Measurements from ENCODE around the gene PGGHG.
A peak's percentile ranks its signal among the peaks of the same experiment; 100 is the strongest.
"Not testable (repeated sequence)": the region's sequence is repeated elsewhere in the genome, so short reads cannot be mapped to it uniquely, and the experiment has no call there.

Gene PGGHG

DNA sequence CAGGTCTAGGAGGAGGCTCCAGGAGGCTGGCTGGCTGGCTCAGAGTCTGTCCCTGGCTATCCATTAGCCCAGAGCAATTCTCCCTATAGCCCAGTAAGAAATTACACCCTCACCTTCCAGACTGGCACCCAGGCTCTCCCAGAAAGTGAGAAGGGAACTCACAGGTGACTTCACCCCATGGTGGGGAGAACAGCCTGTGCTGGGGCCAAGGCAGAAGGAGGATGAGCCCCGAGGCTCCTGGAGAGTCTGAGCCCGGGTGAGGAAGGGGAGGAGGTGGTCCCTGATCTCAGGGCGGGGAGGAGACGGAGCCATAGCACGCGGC, 25.6 kb downstream of the PGGHG start:
- Mint-ChIP-seq H3K36me3 (peaks cover 45% of the 10 kb centered on the region), H3K27ac (peak overlapping the region; percentile 95), H3K4me3 (peak overlapping the region; percentile 83), H3K4me1 (peaks cover 27% of the 10 kb centered on the region)
- CTCF ChIA-PET, H3K27me3 Mint-ChIP-seq, DNase-seq, H3K9me3 Mint-ChIP-seq: not testable (repeated sequence)

DNA sequence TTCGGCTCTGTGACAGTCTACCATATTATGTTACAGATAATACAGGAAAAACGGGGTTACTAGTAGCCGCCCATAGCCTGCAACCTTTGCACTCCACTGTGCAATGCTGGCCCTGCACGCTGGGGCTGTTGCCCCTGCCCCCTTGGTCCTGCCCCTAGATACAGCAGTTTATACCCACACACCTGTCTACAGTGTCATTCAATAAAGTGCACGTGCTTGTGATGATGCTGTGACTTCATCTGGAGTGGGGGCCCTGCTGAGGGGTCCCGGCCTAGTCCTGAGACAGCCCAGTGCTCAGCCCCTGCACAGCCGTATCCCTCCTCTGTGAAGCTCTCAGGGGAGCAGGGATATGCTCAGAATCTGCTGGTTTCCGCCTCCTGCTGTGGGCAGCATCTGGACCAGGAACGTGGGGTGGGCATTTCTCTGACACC, 26.1 kb downstream of the PGGHG start:
- Mint-ChIP-seq H3K36me3 (peaks cover 45% of the 10 kb centered on the region), H3K4me3 (peak overlapping the region; percentile 83), H3K27ac (peak overlapping the region; percentile 95), H3K27me3 (peaks cover 8% of the 10 kb centered on the region), H3K4me1 (peaks cover 30% of the 10 kb centered on the region), H3K9me3 (no peaks in the 10 kb centered on the region)
- CTCF ChIA-PET = interaction anchor here (0.9 to 3.4 kb wide), 3 partner anchors 8 to 64 kb away, joined by 3 to 15 read pairs (median 12); partner anchors contain the start of gene IFITM2
- peak; percentile 38 for DNase-seq

DNA sequence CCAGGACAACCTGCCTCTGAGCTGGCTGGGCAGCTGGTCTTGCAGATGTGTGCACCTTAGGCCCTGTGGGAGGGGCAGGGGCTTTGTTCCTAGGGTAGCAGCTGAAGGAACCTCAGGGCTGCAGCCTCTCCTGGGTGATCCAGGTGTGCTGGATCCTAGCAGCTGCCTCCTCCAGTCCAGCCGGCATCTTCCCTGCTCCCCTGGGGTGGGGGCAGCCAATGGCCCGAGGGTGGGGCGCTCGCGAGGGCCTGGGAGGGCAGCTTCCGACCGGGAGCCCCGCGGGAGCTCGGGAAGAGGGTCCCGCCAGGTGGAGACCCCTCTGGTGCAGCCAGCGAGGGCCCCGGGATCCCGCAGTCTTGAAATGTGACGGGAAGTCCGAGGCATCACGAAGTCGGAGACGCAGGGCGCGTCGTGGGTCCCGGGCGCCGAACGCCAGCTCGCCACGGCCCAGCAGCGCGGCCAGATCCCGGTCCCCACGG, 26.6 kb downstream of the PGGHG start:
- peaks cover 12% of the 10 kb centered on the region for H3K27me3 Mint-ChIP-seq
- CTCF ChIA-PET = interaction anchor here (0.9 to 3.4 kb wide), 3 partner anchors 9 to 65 kb away, joined by 3 to 15 read pairs (median 12); partner anchors contain the start of gene IFITM2

GRCh38 chr11:316031-316701, 27.2 kb downstream of the PGGHG start:
- peak; percentile 65 for DNase-seq
- H3K36me3 Mint-ChIP-seq = peaks cover 49% of the 10 kb centered on the region
- CTCF ChIA-PET = interaction anchor here (2.2 to 3.4 kb wide), 3 partner anchors 10 to 65 kb away, joined by 12 to 15 read pairs (median 15); partner anchors contain the start of gene IFITM2
- H3K4me1 Mint-ChIP-seq = peaks cover 40% of the 10 kb centered on the region
- peak overlapping the region; percentile 83 for H3K4me3 Mint-ChIP-seq
- peak overlapping the region; percentile 97 for H3K27ac Mint-ChIP-seq
- no peaks in the 10 kb centered on the region for H3K9me3 Mint-ChIP-seq
- peaks cover 12% of the 10 kb centered on the region for H3K27me3 Mint-ChIP-seq

More for the DNA sequence above, 26.6 kb downstream of the PGGHG start:
- DNase-seq = peak; percentile 27
- H3K9me3 Mint-ChIP-seq = no peaks in the 10 kb centered on the region
- peaks cover 49% of the 10 kb centered on the region for H3K36me3 Mint-ChIP-seq
- H3K27ac Mint-ChIP-seq = peak overlapping the region; percentile 95
- peak overlapping the region; percentile 83 for H3K4me3 Mint-ChIP-seq
- peaks cover 35% of the 10 kb centered on the region for H3K4me1 Mint-ChIP-seq

GRCh38 chr11:316891-317301, 28.0 kb downstream of the PGGHG start:
- Mint-ChIP-seq H3K36me3 (peaks cover 49% of the 10 kb centered on the region), H3K27me3 (peaks cover 12% of the 10 kb centered on the region), H3K4me3 (peak overlapping the region; percentile 83), H3K27ac (peak overlapping the region; percentile 97), H3K4me1 (peaks cover 39% of the 10 kb centered on the region), H3K9me3 (no peaks in the 10 kb centered on the region)
- CTCF ChIA-PET = interaction anchor here (0.9 to 3.4 kb wide), 5 partner anchors 10 to 202 kb away, joined by 3 to 15 read pairs (median 12); partner anchors contain the start of gene IFITM2
- DNase-seq = no peak

- CTCF ChIA-PET = interaction anchor here (0.9 to 3.4 kb wide), 5 partner anchors 11 to 201 kb away, joined by 3 to 15 read pairs (median 12); partner anchors contain the start of gene IFITM2
- peak overlapping the region; percentile 97 for H3K27ac Mint-ChIP-seq
- DNase-seq = peak; percentile 30
- not testable (repeated sequence) for H3K9me3 Mint-ChIP-seq
- peaks cover 36% of the 10 kb centered on the region for H3K4me1 Mint-ChIP-seq
- H3K4me3 Mint-ChIP-seq = peak overlapping the region; percentile 83
- H3K36me3 Mint-ChIP-seq = peaks cover 49% of the 10 kb centered on the region
- H3K27me3 Mint-ChIP-seq = peaks cover 12% of the 10 kb centered on the region
Measured at GRCh38 chr11:317668-318404, 28.9 kb downstream of the PGGHG start.

DNA sequence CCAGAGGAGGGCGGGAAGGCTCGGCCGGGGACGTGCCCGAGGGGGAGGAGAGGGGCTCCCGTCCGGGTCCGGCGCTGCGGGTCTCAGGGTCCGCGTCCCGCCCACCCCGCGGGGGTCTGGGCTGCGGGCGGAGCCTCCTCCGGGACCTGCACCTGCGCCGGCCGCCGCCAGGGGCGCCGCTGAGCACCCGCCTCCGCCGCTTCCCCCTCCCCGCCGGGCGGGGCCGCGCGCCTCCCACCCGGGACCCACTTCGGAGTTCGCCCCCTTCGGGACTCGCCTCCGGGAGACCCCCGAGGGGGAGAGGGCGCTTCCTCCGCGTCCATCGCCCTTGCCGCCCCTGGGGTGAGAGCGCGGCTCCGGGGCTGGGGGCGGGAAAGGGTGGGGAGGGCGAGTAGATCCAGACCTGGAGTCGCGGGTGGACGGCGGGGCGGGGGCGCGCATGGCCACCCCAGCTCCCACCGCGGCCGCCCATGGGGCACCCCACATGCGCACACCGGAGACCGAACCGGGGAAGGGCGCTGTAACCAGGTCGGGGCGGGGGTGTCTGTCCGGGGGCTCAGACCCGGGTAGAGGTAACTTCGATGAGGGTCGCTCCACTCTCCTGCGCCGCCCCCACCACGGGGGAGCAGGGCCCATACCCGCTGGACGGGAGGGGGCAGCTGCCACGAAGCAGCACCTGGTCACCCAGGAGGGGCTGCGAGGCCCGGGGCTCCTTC, 29.6 kb downstream of the PGGHG start:
- H3K27ac Mint-ChIP-seq, H3K9me3 Mint-ChIP-seq: not testable (repeated sequence)
- DNase-seq = peak; percentile 28
- H3K27me3 Mint-ChIP-seq = peaks cover 12% of the 10 kb centered on the region
- peak overlapping the region; percentile 72 for H3K4me3 Mint-ChIP-seq
- peaks cover 45% of the 10 kb centered on the region for H3K36me3 Mint-ChIP-seq
- CTCF ChIA-PET = interaction anchor here (1.1 to 2.2 kb wide), 2 partner anchors 9 to 37 kb away, joined by 6 to 15 read pairs; no protein-coding TSS in a partner anchor
- peaks cover 30% of the 10 kb centered on the region for H3K4me1 Mint-ChIP-seq

DNA sequence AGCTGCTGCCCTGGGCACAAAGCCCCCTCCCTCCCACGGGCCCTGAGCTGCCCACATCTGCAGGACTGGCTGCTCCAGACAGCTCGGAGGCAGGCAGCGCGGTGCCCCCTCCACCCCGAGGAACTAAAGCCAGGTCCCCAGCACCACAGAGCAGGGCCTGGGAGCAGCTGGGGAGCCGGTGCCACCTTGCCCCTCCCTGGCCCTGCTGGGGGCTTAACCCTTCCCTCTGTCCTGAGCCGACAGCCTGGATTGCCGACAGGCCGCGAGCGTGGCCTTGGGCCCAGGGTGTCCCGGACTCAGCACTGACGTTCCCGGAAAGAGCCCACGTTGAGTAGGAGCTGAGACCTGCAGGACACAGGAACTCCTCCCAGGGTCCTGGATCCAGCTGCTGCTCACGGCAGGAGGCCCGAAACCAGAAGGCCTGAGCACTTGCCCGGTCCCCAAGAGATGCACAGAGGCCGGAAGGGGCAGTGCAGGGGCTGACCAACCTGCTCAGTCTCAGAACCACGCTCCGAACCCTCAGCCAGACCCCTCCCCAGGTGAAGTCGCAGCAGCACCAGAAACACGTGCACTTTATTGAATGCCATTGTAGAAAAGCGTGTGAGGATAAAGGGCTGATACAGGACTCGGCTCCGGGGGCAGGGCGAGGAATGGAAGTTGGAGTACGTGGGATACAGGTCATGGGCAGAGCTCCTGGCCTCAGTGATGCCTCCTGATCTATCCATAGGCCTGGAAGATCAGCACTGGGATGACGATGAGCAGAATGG, 30.4 kb downstream of the PGGHG start:
- Mint-ChIP-seq H3K4me1 (peaks cover 33% of the 10 kb centered on the region), H3K27ac (peak overlapping the region; percentile 83), H3K27me3 (peaks cover 12% of the 10 kb centered on the region), H3K4me3 (peak overlapping the region; percentile 72), H3K36me3 (peaks cover 38% of the 10 kb centered on the region)
- not testable (repeated sequence) for H3K9me3 Mint-ChIP-seq
- CTCF ChIA-PET = interaction anchor here (1.1 kb wide), 1 partner anchor 9 kb away, joined by 6 read pairs; no protein-coding TSS in a partner anchor
- peak; percentile 47 for DNase-seq

- CTCF ChIA-PET = not testable (repeated sequence)
Measured at GRCh38 chr11:319888-320273, 31.0 kb downstream of the PGGHG start.

GRCh38 chr11:324156-324555, 35.2 kb downstream of the PGGHG start:
- H3K27me3 Mint-ChIP-seq = peaks cover 12% of the 10 kb centered on the region
- H3K27ac Mint-ChIP-seq = no peak overlapping the region
- H3K9me3 Mint-ChIP-seq = no peaks in the 10 kb centered on the region
- no peak for DNase-seq
- CTCF ChIA-PET = no interaction called here
- no peak overlapping the region for H3K4me3 Mint-ChIP-seq
- peaks cover 64% of the 10 kb centered on the region for H3K4me1 Mint-ChIP-seq
- H3K36me3 Mint-ChIP-seq = peaks cover 10% of the 10 kb centered on the region

More at GRCh38 chr11:319888-320273, 31.0 kb downstream of the PGGHG start:
- DNase-seq, H3K9me3 Mint-ChIP-seq: not testable (repeated sequence)
- peaks cover 39% of the 10 kb centered on the region for H3K4me1 Mint-ChIP-seq
- peak overlapping the region; percentile 83 for H3K27ac Mint-ChIP-seq
- H3K27me3 Mint-ChIP-seq = peaks cover 12% of the 10 kb centered on the region
- H3K36me3 Mint-ChIP-seq = peaks cover 32% of the 10 kb centered on the region
- peak overlapping the region; percentile 72 for H3K4me3 Mint-ChIP-seq

DNA sequence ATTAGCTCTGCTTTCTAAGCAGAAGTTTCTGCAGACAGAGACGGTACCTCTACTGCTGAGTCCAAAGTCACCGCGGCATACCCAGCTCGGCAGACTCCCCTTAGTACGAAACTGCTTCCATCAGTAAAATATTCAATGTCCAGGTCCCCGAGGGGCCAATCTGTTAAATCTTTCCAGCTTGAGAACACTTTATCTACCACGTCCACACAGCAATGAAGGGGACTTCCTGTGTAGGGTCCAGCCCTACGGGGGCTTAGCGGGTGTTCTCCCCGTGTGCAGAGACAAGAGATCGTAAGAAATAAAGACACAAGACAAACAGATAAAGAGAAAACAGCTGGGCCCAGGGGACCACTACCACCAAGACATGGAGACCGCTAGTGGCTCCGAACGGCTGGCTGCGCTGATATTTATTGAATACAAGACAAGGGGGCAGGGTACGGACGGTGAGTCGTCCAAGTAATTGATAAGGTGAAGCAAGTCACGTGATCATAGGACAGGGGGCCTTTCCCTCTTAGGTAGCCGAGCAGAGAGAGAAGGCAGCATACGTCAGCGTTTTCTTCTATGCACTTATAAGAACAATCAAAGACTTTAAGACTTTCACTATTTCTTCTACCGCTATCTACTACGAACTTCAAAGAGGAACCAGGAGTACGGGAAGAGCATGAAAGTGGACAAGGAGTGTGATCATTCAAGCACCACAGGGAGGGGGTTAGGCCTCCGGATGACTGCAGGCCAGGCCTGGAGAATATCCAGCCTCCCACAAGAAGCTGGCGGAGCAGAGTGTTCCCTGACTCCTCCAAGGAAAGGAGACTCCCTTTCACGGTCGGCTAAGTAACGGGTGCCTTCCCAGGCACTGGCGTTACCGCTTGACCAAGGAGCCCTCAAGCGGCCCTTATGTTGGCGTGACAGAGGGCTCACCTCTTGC, 35.9 kb downstream of the PGGHG start:
- H3K27me3 Mint-ChIP-seq, H3K9me3 Mint-ChIP-seq, H3K4me3 Mint-ChIP-seq, H3K36me3 Mint-ChIP-seq, CTCF ChIA-PET, H3K27ac Mint-ChIP-seq, DNase-seq: not testable (repeated sequence)
- H3K4me1 Mint-ChIP-seq = peaks cover 66% of the 10 kb centered on the region

DNA sequence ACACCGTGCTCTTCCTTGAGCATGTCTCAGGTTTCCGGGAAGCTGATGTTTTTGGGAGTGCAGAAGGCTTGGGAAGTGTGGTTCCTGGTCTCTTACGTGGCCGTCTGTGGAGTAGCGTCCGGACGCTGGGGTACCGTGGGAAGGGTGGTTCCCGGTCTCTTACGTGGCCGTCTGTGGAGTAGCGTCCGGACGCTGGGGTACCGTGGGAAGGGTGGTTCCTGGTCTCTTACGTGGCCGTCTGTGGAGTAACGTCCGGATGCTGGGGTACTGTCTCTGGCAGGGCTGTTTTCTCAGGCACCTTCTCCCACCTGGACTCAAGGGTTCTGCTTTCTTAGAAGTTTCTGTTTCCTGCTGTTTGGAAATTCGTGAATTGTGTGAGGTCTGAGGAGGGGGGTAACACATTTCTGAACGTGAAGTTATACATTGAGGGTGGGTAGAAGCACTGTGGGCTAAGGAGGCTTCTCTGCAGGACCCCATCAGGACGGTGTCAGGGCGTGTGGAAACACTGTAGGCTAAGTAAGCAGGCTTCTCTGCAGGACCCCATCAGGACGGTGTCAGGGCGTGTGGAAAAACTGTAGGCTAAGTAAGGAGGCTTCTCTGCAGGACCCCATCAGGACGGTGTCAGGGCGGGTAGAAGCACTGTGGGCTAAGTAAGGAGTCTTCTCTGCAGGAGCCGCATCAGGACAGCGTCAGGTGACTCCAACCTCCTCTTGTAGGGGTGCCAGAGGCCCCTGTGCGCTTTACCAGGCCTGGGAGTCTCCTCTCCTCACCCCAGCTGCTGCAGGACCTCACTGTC, 37.1 kb downstream of the PGGHG start:
- no peaks in the 10 kb centered on the region for H3K36me3 Mint-ChIP-seq
- H3K27me3 Mint-ChIP-seq = peaks cover 8% of the 10 kb centered on the region
- CTCF ChIA-PET = interaction anchor here (1.0 kb wide), 1 partner anchor 20 kb away, joined by 3 read pairs; no protein-coding TSS in a partner anchor
- peak overlapping the region; percentile 94 for H3K27ac Mint-ChIP-seq
- H3K9me3 Mint-ChIP-seq = no peaks in the 10 kb centered on the region
- H3K4me1 Mint-ChIP-seq = peaks cover 66% of the 10 kb centered on the region
- peak overlapping the region; percentile 53 for H3K4me3 Mint-ChIP-seq
- no peak for DNase-seq

Data from activated naive CD4-positive, alpha-beta T cell treated with anti-CD3 and anti-CD28 coated beads, Interleukin-2, amount 10 ng/mL, durations not matched to agents 7 days and 5 days (primary cell).